ENCODE results near the gene TMEM204.

The TMEM204 gene

DNA sequence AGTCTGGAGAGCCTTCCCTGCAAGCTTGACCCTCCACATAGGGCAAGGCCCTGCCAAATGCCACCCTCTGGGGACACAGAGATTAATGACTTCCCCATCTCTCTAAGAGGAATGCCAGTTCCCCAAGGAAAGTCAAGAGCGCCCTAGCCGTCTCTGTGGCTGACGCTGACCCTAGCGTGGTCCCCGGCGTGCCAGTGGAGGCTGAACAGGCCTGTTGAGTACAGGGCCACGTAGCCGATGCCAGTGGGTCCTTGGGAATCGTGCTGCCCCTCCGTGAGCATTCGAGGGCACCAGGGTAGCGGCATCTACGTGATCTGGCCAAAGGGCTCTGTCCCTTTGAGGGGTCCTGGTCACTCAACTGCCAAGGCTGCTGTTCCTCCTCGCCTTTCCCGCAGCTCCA is 17.2 kb downstream of the TMEM204 start:
- Histone ChIP-seq H3K4me1 (ENCODE audit: insufficient read depth, poor library complexity, severe bottlenecking) (peaks cover 2% of the 10 kb centered on the region), H3K9me3 (ENCODE audit: severe bottlenecking) (no peaks in the 10 kb centered on the region), H3K36me3 (ENCODE audit: low read depth) (no peaks in the 10 kb centered on the region), H3K27ac (ENCODE audit: poor library complexity, severe bottlenecking) (no peak overlapping the region), H3K4me3 (ENCODE audit: severe bottlenecking) (no peak overlapping the region), H3K27me3 (ENCODE audit: insufficient read depth, poor library complexity, severe bottlenecking) (no peaks in the 10 kb centered on the region)
- no peak for ATAC-seq (ENCODE audit: low read depth)
- peak; percentile 59 for DNase-seq (ENCODE audit: low spot score)
- TF ChIP-seq, protein P1, sequence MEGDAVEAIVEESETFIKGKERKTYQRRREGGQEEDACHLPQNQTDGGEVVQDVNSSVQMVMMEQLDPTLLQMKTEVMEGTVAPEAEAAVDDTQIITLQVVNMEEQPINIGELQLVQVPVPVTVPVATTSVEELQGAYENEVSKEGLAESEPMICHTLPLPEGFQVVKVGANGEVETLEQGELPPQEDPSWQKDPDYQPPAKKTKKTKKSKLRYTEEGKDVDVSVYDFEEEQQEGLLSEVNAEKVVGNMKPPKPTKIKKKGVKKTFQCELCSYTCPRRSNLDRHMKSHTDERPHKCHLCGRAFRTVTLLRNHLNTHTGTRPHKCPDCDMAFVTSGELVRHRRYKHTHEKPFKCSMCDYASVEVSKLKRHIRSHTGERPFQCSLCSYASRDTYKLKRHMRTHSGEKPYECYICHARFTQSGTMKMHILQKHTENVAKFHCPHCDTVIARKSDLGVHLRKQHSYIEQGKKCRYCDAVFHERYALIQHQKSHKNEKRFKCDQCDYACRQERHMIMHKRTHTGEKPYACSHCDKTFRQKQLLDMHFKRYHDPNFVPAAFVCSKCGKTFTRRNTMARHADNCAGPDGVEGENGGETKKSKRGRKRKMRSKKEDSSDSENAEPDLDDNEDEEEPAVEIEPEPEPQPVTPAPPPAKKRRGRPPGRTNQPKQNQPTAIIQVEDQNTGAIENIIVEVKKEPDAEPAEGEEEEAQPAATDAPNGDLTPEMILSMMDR (IDR thresholded peaks at IDR 0.05; ENCODE audit: poor library complexity, severe bottlenecking): no peak

DNA sequence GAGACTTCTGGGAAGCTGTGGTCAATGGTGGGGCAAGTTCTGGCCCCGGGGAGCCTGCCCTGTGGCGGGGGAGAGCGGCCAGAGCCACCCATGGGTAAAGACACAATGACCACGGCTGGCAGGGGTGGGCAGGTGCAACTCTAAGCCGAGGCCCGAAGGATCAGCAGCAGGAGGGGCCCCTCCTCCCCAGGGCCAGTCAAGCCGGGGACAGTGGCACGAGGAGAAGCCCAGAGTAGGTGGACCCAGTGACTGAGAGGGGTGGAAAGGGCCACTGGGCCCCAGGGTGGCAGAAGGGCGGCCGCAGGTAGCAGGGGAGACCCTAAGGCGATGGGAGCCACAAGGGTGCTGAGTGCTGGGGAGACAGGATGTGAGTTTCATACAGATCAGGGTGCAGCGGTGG is 17.7 kb downstream of the TMEM204 start:
- ATAC-seq (ENCODE audit: low read depth): no peak
- Histone ChIP-seq H3K27ac (ENCODE audit: poor library complexity, severe bottlenecking) (no peak overlapping the region), H3K36me3 (ENCODE audit: low read depth) (no peaks in the 10 kb centered on the region), H3K4me3 (ENCODE audit: severe bottlenecking) (no peak overlapping the region), H3K4me1 (ENCODE audit: insufficient read depth, poor library complexity, severe bottlenecking) (peaks cover 2% of the 10 kb centered on the region), H3K9me3 (ENCODE audit: severe bottlenecking) (no peaks in the 10 kb centered on the region), H3K27me3 (ENCODE audit: insufficient read depth, poor library complexity, severe bottlenecking) (no peaks in the 10 kb centered on the region)
- no peak for DNase-seq (ENCODE audit: low spot score)
- TF ChIP-seq, protein P1 (IDR thresholded peaks at IDR 0.05; ENCODE audit: poor library complexity, severe bottlenecking): no peak

DNA sequence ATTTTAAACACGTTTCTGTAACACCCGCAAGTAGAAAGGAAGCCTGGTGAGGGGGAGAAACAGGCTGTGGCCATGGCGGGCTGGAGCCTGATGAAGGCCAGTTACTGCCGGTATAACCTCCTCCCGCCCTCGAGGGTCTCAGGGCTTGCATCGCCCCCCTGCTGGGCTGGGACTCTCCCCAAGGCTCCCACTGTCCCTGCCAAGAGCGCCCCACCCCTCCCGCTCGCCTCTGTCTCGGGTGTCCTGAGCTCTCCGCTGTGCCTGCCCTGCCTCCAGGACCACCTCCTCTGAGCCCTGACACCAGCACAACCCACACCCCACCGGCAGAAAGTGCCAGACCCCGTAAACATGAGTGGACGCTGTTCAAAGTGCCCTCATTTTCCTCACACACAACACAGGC is 18.7 kb downstream of the TMEM204 start:
- Histone ChIP-seq H3K27me3 (ENCODE audit: insufficient read depth, poor library complexity, severe bottlenecking) (no peaks in the 10 kb centered on the region), H3K27ac (ENCODE audit: poor library complexity, severe bottlenecking) (no peak overlapping the region), H3K36me3 (ENCODE audit: low read depth) (no peaks in the 10 kb centered on the region), H3K4me3 (ENCODE audit: severe bottlenecking) (no peak overlapping the region), H3K4me1 (ENCODE audit: insufficient read depth, poor library complexity, severe bottlenecking) (peaks cover 2% of the 10 kb centered on the region), H3K9me3 (ENCODE audit: severe bottlenecking) (no peaks in the 10 kb centered on the region)
- ATAC-seq (ENCODE audit: low read depth) (no peak), DNase-seq (ENCODE audit: low spot score) (no peak)
- TF ChIP-seq, protein P1 (IDR thresholded peaks at IDR 0.05; ENCODE audit: poor library complexity, severe bottlenecking): no peak

DNA sequence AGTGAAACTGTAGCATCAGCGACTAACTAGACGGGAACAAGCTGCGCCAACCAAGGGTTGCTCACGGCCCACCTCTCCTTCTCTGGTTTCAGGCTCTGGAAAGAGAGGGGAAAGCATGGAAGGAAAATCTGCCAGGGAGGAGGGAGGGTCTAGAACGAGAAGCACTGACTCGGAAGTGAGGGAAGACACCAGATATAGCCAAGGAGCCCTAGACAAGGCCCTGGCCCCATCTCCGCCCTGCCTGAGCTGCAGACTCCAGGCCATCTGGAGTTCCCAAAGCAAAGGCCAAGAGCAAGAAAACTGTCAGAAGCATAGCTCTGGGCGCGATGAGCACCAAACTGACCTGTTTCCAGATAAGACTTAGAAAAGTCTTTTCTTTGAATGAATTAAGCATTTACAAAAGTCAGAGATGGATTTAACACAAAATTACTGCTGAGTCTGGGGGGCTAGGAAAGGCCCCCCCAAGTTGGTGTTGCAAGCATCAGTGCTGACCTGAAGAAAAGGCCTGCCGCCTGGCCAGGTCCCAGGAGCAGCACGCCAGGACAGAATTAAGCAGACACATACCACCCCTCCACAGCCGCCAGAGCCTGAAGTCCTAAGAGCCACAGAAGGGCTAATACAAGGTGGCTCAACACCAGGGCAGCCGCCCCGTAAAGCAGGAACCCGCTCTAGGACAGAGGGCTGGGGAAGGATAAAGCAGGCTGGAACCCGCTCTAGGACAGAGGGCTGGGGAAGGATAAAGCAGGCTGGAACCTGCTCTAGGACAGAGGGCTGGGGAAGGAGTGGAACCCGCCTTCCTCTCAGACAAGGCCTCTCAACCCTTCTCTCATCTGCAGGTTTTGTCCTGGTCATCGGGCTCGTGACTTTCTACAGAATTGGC is 20.7 kb downstream of the TMEM204 start:
- DNase-seq (ENCODE audit: low spot score) (no peak), ATAC-seq (ENCODE audit: low read depth) (no peak)
- Histone ChIP-seq H3K27me3 (ENCODE audit: insufficient read depth, poor library complexity, severe bottlenecking) (no peaks in the 10 kb centered on the region), H3K4me1 (ENCODE audit: insufficient read depth, poor library complexity, severe bottlenecking) (no peaks in the 10 kb centered on the region), H3K9me3 (ENCODE audit: severe bottlenecking) (no peaks in the 10 kb centered on the region), H3K27ac (ENCODE audit: poor library complexity, severe bottlenecking) (no peak overlapping the region), H3K4me3 (ENCODE audit: severe bottlenecking) (no peak overlapping the region), H3K36me3 (ENCODE audit: low read depth) (no peaks in the 10 kb centered on the region)
- TF ChIP-seq, protein P1 (IDR thresholded peaks at IDR 0.05; ENCODE audit: poor library complexity, severe bottlenecking): no peak

DNA sequence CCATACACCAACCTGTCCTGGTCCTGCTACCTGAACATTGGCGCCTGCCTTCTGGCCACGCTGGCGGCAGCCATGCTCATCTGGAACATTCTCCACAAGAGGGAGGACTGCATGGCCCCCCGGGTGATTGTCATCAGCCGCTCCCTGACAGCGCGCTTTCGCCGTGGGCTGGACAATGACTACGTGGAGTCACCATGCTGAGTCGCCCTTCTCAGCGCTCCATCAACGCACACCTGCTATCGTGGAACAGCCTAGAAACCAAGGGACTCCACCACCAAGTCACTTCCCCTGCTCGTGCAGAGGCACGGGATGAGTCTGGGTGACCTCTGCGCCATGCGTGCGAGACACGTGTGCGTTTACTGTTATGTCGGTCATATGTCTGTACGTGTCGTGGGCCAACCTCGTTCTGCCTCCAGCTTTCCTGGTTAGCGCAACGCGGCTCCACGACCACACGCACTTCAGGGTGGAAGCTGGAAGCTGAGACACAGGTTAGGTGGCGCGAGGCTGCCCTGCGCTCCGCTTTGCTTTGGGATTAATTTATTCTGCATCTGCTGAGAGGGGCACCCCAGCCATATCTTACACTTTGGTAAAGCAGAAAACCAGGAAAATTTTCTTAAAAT is 21.5 kb downstream of the TMEM204 start:
- TF ChIP-seq, protein P1 (IDR thresholded peaks at IDR 0.05; ENCODE audit: poor library complexity, severe bottlenecking): no peak

More for the DNA sequence above, 21.5 kb downstream of the TMEM204 start:
- no peak for DNase-seq (ENCODE audit: low spot score)
- H3K4me3 ChIP-seq (ENCODE audit: severe bottlenecking): no peak overlapping the region
- no peak for ATAC-seq (ENCODE audit: low read depth)
- no peaks in the 10 kb centered on the region for H3K27me3 ChIP-seq (ENCODE audit: insufficient read depth, poor library complexity, severe bottlenecking)
- no peaks in the 10 kb centered on the region for H3K9me3 ChIP-seq (ENCODE audit: severe bottlenecking)
- H3K36me3 ChIP-seq (ENCODE audit: low read depth): no peaks in the 10 kb centered on the region
- no peak overlapping the region for H3K27ac ChIP-seq (ENCODE audit: poor library complexity, severe bottlenecking)
- H3K4me1 ChIP-seq (ENCODE audit: insufficient read depth, poor library complexity, severe bottlenecking): no peaks in the 10 kb centered on the region
